Measurements from ENCODE around the gene PCDHB6. TPM values are rescaled to one million over a fixed set of nuclear protein-coding genes. Genes with fewer than 3 reads are reported as not detected.
"Not testable (repeated sequence)": the region's sequence is repeated elsewhere in the genome, so short reads cannot be mapped to it uniquely, and the experiment has no call there.

PCDHB6 gene
- total and polyA plus RNA-seq, 8 donors = 0.31 to 0.55 (median 0.47) TPM

DNA sequence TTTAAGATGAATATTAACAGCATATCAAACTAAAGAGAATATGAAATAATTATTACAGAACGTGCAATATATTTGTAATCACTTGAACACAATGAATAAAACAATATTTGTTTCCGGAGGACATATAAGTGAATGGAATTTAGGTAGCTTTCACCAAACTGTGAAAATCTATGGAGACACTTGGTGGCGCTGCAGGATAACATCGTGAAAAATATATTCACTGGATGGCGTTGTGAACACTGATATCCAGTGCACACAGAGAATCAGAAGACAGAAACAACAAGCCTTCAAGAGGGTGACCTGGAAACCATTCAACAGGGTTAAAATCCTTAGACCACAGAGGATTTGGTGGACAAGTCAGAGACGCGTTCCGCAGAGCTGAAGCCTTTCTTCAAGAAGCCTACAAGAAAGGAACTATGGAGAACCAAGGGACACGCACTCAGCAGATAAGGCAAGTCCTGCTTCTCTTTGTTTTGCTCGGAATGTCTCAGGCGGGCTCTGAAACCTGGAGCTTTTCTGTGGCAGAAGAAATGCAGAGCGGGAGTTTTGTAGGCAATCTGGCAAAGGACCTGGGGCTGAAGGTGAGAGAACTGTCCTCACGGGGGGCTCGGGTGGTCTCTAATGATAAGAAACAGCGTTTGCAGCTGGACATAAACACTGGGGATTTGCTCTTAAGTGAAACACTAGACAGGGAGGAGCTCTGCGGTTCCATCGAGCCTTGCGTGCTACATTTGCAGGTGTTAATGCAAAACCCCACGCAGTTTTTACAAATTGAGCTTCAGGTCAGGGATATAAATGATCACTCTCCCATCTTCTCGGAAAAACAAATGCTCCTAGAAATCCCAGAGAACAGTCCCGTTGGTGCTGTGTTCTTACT is 49.7 kb downstream of the PCDHB6 start, which contains the start of gene PCDHB11:
Gene PCDHB11 (plus strand): TSS at position 269 of the 877 bp plus-strand sequence. CDS start 148 bp downstream, at position 417.
- FAIRE-seq = no peak
- intact Hi-C loops (cut with DNase I) = loop anchor here in 1 of 3 donors (10.0 kb wide), 1 partner anchor 365 kb away; no protein-coding TSS in a partner anchor
- 15 to 33% methylated on average over 21 of the region's 21 CpGs for WGBS, 2 donors
- peak; percentile 76 to 98 (median 84) for ATAC-seq
- peak within 1 kb of the TSS in 2 of 4 donors; percentile 25 to 38 for H3K4me3 ChIP-seq
- H3K27me3 ChIP-seq = peaks cover 0 to 8% (median 3%) of the 10 kb centered on the region in 4 donors
- H3K27ac ChIP-seq = peak within 1 kb of the TSS in 1 of 4 donors; percentile 41
- peak in 2 of 4 donors; percentile 10 to 26 for TF ChIP-seq CTCF (IDR thresholded peaks at IDR 0.05)
- peak in 2 of 6 donors; percentile 23 to 30 for DNase-seq
- H3K36me3 ChIP-seq = no peaks in the 10 kb centered on the region
- no peaks in the 10 kb centered on the region for H3K9me3 ChIP-seq
- no peaks in the 10 kb centered on the region for H3K4me1 ChIP-seq

DNA sequence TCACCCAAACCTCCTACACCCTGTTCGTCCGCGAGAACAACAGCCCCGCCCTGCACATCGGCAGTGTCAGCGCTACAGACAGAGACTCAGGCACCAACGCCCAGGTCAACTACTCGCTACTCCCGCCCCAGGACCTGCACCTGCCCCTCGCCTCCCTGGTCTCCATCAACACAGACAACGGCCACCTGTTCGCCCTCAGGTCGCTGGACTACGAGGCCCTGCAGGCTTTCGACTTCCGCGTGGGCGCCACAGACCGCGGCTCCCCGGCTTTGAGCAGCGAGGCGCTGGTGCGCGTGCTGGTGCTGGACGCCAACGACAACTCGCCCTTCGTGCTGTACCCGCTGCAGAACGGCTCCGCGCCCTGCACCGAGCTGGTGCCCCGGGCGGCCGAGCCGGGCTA is 51.3 kb downstream of the PCDHB6 start:
- not testable (repeated sequence) for H3K36me3 ChIP-seq, H3K4me3 ChIP-seq, H3K4me1 ChIP-seq, ATAC-seq, H3K27ac ChIP-seq, H3K27me3 ChIP-seq, H3K9me3 ChIP-seq, FAIRE-seq, DNase-seq
- 43 to 44% methylated on average over 21 to 28 of the region's 38 CpGs for WGBS, 2 donors
- intact Hi-C loops (cut with DNase I) = loop anchor here in 1 of 3 donors (10.0 kb wide), 1 partner anchor 364 kb away; no protein-coding TSS in a partner anchor

DNA sequence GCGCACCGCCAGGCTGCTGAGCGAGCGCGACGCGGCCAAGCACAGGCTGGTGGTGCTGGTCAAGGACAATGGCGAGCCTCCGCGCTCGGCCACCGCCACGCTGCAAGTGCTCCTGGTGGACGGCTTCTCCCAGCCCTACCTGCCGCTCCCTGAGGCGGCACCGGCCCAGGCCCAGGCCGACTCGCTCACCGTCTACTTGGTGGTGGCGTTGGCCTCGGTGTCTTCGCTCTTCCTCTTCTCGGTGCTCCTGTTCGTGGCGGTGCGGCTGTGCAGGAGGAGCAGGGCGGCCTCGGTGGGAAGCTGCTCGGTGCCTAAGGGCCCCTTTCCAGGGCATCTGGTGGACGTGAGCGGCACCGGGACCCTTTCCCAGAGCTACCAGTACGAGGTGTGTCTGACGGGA is 51.8 kb downstream of the PCDHB6 start:
- FAIRE-seq, H3K4me1 ChIP-seq, H3K27me3 ChIP-seq, H3K4me3 ChIP-seq, H3K27ac ChIP-seq, H3K36me3 ChIP-seq, ATAC-seq, H3K9me3 ChIP-seq, DNase-seq: not testable (repeated sequence)
- 44 to 48% methylated on average over 25 to 32 of the region's 35 CpGs for WGBS, 2 donors
- intact Hi-C loops (cut with DNase I) = loop anchor here in 1 of 3 donors (10.0 kb wide), 1 partner anchor 363 kb away; no protein-coding TSS in a partner anchor

Other genes with a start within 250 kb of the PCDHB6 start
Only the 30 nearest of the 32 such genes appear.
- gene PCDHAC1, start 223.8 kb upstream of the PCDHB6 start, total RNA-seq = 1 to 10 TPM in 5 of 6 donors, under 1 TPM in 1; 0.98 to 2.0 (median 1.6) TPM
- under 1 TPM; 0.34 to 0.80 TPM for gene PCDHAC1, start 223.8 kb upstream of the PCDHB6 start, polyA plus RNA-seq
- gene PCDHAC2, start 183.6 kb upstream of the PCDHB6 start, total RNA-seq = 1 to 10 TPM in 1 of 6 donors, under 1 TPM in 5; 0.37 to 1.1 (median 0.68) TPM
- under 1 TPM; 0.08 to 0.73 TPM for gene PCDHAC2, start 183.6 kb upstream of the PCDHB6 start, polyA plus RNA-seq
- under 1 TPM; 0.09 to 0.35 (median 0.14) TPM for gene PCDHB1, start 98.7 kb upstream of the PCDHB6 start, total RNA-seq
- under 1 TPM; 0.02 to 0.08 TPM for gene PCDHB1, start 98.7 kb upstream of the PCDHB6 start, polyA plus RNA-seq
- 1 to 10 TPM in 2 of 6 donors, under 1 TPM in 4; 0.56 to 2.2 (median 0.62) TPM for gene PCDHB2, start 55.4 kb upstream of the PCDHB6 start, total RNA-seq
- under 1 TPM; 0.23 to 0.70 TPM for gene PCDHB2, start 55.4 kb upstream of the PCDHB6 start, polyA plus RNA-seq
- 1 to 10 TPM in 3 of 6 donors, under 1 TPM in 3; 0.41 to 2.2 (median 1.0) TPM for gene PCDHB3, start 49.6 kb upstream of the PCDHB6 start, total RNA-seq
- gene PCDHB3, start 49.6 kb upstream of the PCDHB6 start, polyA plus RNA-seq = 1 to 10 TPM in 1 of 2 donors, under 1 TPM in 1; 0.42 to 1.4 TPM
- gene PCDHB4, start 28.2 kb upstream of the PCDHB6 start, total RNA-seq = 1 to 10 TPM; 3.3 to 7.2 (median 4.5) TPM
- 1 to 10 TPM; 1.2 to 5.1 TPM for gene PCDHB4, start 28.2 kb upstream of the PCDHB6 start, polyA plus RNA-seq
- gene PCDHB5, start 14.9 kb upstream of the PCDHB6 start, total RNA-seq = 1 to 10 TPM; 2.4 to 6.7 (median 4.6) TPM
- gene PCDHB5, start 14.9 kb upstream of the PCDHB6 start, polyA plus RNA-seq = 1 to 10 TPM; 2.3 to 3.6 TPM
- gene PCDHB7, start 22.6 kb downstream of the PCDHB6 start, total RNA-seq = under 1 TPM; 0.23 to 0.70 (median 0.45) TPM
- gene PCDHB7, start 22.6 kb downstream of the PCDHB6 start, polyA plus RNA-seq = under 1 TPM; 0.15 to 0.49 TPM
- 1 to 10 TPM in 5 of 6 donors, under 1 TPM in 1; 0.43 to 2.9 (median 2.4) TPM for gene PCDHB8, start 27.7 kb downstream of the PCDHB6 start, total RNA-seq
- under 1 TPM; 0.46 to 0.49 TPM for gene PCDHB8, start 27.7 kb downstream of the PCDHB6 start, polyA plus RNA-seq
- gene PCDHB16, start 32.3 kb downstream of the PCDHB6 start, total RNA-seq = 1 to 10 TPM in 5 of 6 donors, under 1 TPM in 1; 0.98 to 2.5 (median 1.8) TPM
- gene PCDHB16, start 32.3 kb downstream of the PCDHB6 start, polyA plus RNA-seq = 1 to 10 TPM in 1 of 2 donors, under 1 TPM in 1; 0.87 to 1.5 TPM
- 1 to 10 TPM in 1 of 6 donors, under 1 TPM in 5; 0.35 to 1.1 (median 0.51) TPM for gene PCDHB9, start 37.1 kb downstream of the PCDHB6 start, total RNA-seq
- 1 to 10 TPM in 1 of 2 donors, under 1 TPM in 1; 0.76 to 1.2 TPM for gene PCDHB9, start 37.1 kb downstream of the PCDHB6 start, polyA plus RNA-seq
- gene PCDHB10, start 42.3 kb downstream of the PCDHB6 start, total RNA-seq = 1 to 10 TPM in 1 of 6 donors, under 1 TPM in 5; 0.49 to 1.5 (median 0.63) TPM
- gene PCDHB10, start 42.3 kb downstream of the PCDHB6 start, polyA plus RNA-seq = 1 to 10 TPM in 1 of 2 donors, under 1 TPM in 1; 0.30 to 1.4 TPM
- 1 to 10 TPM; 2.1 to 9.0 (median 4.9) TPM for gene PCDHB11, start 49.6 kb downstream of the PCDHB6 start, total RNA-seq
- gene PCDHB11, start 49.6 kb downstream of the PCDHB6 start, polyA plus RNA-seq = 1 to 10 TPM in 1 of 2 donors, under 1 TPM in 1; 0.72 to 2.3 TPM
- 1 to 10 TPM; 1.3 to 2.5 (median 1.5) TPM for gene PCDHB12, start 58.7 kb downstream of the PCDHB6 start, total RNA-seq
- gene PCDHB12, start 58.7 kb downstream of the PCDHB6 start, polyA plus RNA-seq = 1 to 10 TPM in 1 of 2 donors, under 1 TPM in 1; 0.46 to 1.3 TPM
- gene PCDHB13, start 63.9 kb downstream of the PCDHB6 start, total RNA-seq = 1 to 10 TPM; 2.4 to 3.3 (median 3.0) TPM
- 1 to 10 TPM; 1.2 to 1.9 TPM for gene PCDHB13, start 63.9 kb downstream of the PCDHB6 start, polyA plus RNA-seq
- gene PCDHB14, start 73.3 kb downstream of the PCDHB6 start, total RNA-seq = 1 to 10 TPM; 1.9 to 2.7 (median 2.1) TPM
- gene PCDHB14, start 73.3 kb downstream of the PCDHB6 start, polyA plus RNA-seq = 1 to 10 TPM; 2.8 to 2.9 TPM
- gene PCDHB15, start 95.3 kb downstream of the PCDHB6 start, total RNA-seq = 1 to 10 TPM; 1.7 to 2.6 (median 2.4) TPM
- 1 to 10 TPM; 1.8 to 2.8 TPM for gene PCDHB15, start 95.3 kb downstream of the PCDHB6 start, polyA plus RNA-seq
- gene SLC25A2, start 154.0 kb downstream of the PCDHB6 start, total RNA-seq = under 1 TPM in 5 of 6 donors, not detected in 1; 0.14 to 0.69 (median 0.19) TPM
- gene SLC25A2, start 154.0 kb downstream of the PCDHB6 start, polyA plus RNA-seq = under 1 TPM in 1 of 2 donors, not detected in 1; 0.30 TPM
- gene TAF7, start 170.7 kb downstream of the PCDHB6 start, total RNA-seq = 10 to 100 TPM; 17.7 to 40.2 (median 22.7) TPM
- 10 to 100 TPM; 16.6 to 47.4 TPM for gene TAF7, start 170.7 kb downstream of the PCDHB6 start, polyA plus RNA-seq
- under 1 TPM; 0.22 to 0.67 (median 0.40) TPM for gene PCDHGA1, start 180.5 kb downstream of the PCDHB6 start, total RNA-seq
- under 1 TPM; 0.19 to 0.33 TPM for gene PCDHGA1, start 180.5 kb downstream of the PCDHB6 start, polyA plus RNA-seq
- 1 to 10 TPM in 5 of 6 donors, under 1 TPM in 1; 0.75 to 2.1 (median 1.5) TPM for gene PCDHGA2, start 188.7 kb downstream of the PCDHB6 start, total RNA-seq
- under 1 TPM; 0.46 to 0.94 TPM for gene PCDHGA2, start 188.7 kb downstream of the PCDHB6 start, polyA plus RNA-seq
- gene PCDHGA3, start 193.8 kb downstream of the PCDHB6 start, total RNA-seq = 1 to 10 TPM in 5 of 6 donors, under 1 TPM in 1; 0.98 to 2.4 (median 1.7) TPM
- under 1 TPM; 0.52 to 0.87 TPM for gene PCDHGA3, start 193.8 kb downstream of the PCDHB6 start, polyA plus RNA-seq
- 1 to 10 TPM; 1.5 to 3.2 (median 1.9) TPM for gene PCDHGB1, start 200.0 kb downstream of the PCDHB6 start, total RNA-seq
- gene PCDHGB1, start 200.0 kb downstream of the PCDHB6 start, polyA plus RNA-seq = 1 to 10 TPM in 1 of 2 donors, under 1 TPM in 1; 0.31 to 1.1 TPM
- 1 to 10 TPM; 1.8 to 2.9 (median 2.2) TPM for gene PCDHGA4, start 205.0 kb downstream of the PCDHB6 start, total RNA-seq
- 1 to 10 TPM in 1 of 2 donors, under 1 TPM in 1; 0.61 to 1.0 TPM for gene PCDHGA4, start 205.0 kb downstream of the PCDHB6 start, polyA plus RNA-seq
- gene PCDHGB2, start 209.9 kb downstream of the PCDHB6 start, total RNA-seq = 1 to 10 TPM; 1.8 to 2.8 (median 2.2) TPM
- 1 to 10 TPM in 1 of 2 donors, under 1 TPM in 1; 0.63 to 1.1 TPM for gene PCDHGB2, start 209.9 kb downstream of the PCDHB6 start, polyA plus RNA-seq
- 1 to 10 TPM; 1.2 to 2.1 (median 1.6) TPM for gene PCDHGA5, start 214.1 kb downstream of the PCDHB6 start, total RNA-seq
- gene PCDHGA5, start 214.1 kb downstream of the PCDHB6 start, polyA plus RNA-seq = 1 to 10 TPM in 1 of 2 donors, under 1 TPM in 1; 0.40 to 1.1 TPM
- 1 to 10 TPM; 1.7 to 3.0 (median 2.3) TPM for gene PCDHGB3, start 220.2 kb downstream of the PCDHB6 start, total RNA-seq
- gene PCDHGB3, start 220.2 kb downstream of the PCDHB6 start, polyA plus RNA-seq = under 1 TPM; 0.59 to 0.99 TPM
- gene PCDHGA6, start 223.8 kb downstream of the PCDHB6 start, total RNA-seq = 1 to 10 TPM; 1.4 to 3.1 (median 2.0) TPM
- 1 to 10 TPM; 1.1 to 1.4 TPM for gene PCDHGA6, start 223.8 kb downstream of the PCDHB6 start, polyA plus RNA-seq
- 1 to 10 TPM; 1.2 to 2.0 (median 1.7) TPM for gene PCDHGA7, start 232.7 kb downstream of the PCDHB6 start, total RNA-seq
- gene PCDHGA7, start 232.7 kb downstream of the PCDHB6 start, polyA plus RNA-seq = 1 to 10 TPM in 1 of 2 donors, under 1 TPM in 1; 0.92 to 1.3 TPM
- gene PCDHGB4, start 237.6 kb downstream of the PCDHB6 start, total RNA-seq = 1 to 10 TPM; 1.5 to 3.1 (median 1.9) TPM
- under 1 TPM; 0.56 to 0.65 TPM for gene PCDHGB4, start 237.6 kb downstream of the PCDHB6 start, polyA plus RNA-seq